SKM-1 treated with dmso at 0.1 percent for 144 hours (cell line): Measurements from ENCODE around the gene SEC24D.

ENCODE experiments used
- DNase-seq: peaks from one replicate; lab custom pipeline; 2025; ENCODE audit not compliant: unreplicated experiment; lab: John Stamatoyannopoulos, UW

SEC24D gene

DNA sequence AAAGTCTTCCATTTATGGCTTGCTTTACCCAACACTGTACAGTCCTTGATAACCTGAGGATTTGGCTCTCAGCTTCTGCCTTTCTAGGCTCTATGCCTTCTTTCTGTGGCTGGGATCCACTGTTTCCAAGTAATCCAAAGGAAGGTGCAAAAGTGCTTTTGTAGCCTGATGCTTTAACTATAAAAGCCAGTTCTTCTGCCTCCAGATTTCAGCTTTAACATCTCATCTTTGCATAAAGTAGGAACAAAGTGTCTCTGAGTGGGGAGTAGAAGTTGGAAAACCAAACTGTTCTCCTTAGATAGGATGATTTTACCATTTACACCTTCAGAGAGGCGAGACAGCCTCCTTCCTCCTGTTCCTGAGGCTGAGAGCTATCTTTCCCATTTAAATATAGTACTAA is 11.1 kb upstream of the SEC24D start:
- DNase-seq = no peak

DNA sequence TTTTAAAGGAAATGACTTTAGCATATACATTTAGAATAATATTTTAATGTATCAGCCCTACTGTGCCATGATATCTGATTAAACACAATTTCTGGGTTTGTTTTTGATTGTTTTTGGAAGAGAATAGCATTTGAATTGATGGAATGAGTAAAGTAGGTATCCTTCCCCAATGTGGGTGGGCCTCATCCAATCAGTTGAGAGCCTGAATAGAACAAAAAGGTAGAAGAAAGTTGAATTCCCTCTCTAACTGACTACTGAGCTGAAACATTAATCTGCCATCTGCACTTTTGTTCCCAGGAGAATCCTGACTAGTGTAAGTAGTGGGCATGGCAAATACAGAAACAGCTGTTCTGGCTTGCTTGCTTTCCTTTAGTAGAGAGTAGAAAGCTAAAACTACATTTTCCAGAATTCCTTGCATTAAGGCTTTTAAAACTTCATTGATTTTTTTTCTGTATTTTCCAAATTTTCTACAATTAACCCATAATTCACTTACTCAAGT is 9.7 kb upstream of the SEC24D start:
- no peak for DNase-seq

DNA sequence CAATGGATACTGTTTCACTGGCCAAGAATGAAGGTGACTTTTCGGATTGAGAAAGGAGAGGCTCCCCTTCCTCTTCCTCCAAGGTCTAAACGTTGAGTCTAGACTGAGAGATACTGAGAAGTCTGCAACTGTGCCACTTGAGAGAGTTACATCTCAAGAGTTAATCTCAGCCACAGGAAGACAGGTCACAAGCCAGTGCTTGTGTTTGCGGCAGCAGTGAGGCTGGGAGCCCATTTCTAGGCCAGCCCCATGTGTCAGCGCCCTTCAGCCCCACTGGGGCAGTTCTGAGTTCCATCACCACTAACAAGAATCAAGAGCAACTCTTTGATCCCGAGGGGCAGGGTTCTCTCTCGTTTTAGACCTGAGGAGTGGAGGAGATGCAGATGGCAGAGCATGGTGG is 7.3 kb upstream of the SEC24D start:
- no peak for DNase-seq

DNA sequence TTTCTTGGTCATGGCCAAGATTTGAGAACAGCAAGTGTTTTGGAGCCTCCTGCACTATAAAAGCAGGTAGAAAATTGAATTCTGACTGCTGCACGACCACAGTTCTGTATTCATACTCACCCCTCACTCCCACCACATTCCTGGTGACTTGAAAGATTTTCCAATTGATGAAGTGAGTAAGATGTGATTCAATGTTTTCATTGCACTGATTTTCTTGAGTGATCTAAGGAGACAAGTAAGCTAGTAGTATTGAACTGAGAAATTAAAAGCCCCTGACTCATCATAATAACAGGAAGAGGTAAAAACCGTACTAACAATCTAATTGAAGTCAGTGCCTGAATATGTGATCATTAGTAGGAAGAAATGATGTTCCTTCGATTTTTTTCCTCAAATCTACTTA is 6.1 kb upstream of the SEC24D start:
- no peak for DNase-seq

DNA sequence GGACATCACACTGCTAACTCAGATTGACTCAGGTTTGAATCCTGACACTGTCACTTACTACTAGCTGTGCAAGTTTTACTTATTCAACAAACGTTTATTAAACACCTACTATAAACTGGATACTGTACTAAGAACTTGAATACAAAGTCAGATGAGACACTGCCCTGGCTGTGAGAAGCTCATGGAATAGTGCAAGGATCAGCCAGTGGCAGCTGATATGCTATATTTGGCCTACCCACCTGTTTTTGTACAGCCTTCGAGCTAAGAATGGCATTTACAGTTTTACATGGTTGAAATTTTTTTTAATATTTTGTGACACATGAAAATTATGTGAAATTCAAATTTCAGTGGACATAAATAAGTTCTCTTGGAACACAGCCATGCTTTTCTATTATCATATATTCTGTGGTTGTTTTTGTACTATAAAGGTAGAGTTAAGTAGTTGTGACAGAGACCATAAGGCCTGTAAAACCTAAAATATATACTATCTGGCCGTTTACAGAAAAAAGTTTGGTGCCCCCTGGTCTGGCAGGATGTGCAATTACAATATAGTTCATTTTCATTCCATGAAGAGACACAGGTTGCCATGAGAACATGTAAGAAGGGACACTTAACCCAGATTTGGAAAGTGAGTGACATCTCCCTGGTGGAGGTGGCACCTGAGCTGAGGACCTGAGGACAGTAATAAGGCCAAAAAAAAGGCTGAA is 3.4 kb upstream of the SEC24D start:
- DNase-seq = no peak

DNA sequence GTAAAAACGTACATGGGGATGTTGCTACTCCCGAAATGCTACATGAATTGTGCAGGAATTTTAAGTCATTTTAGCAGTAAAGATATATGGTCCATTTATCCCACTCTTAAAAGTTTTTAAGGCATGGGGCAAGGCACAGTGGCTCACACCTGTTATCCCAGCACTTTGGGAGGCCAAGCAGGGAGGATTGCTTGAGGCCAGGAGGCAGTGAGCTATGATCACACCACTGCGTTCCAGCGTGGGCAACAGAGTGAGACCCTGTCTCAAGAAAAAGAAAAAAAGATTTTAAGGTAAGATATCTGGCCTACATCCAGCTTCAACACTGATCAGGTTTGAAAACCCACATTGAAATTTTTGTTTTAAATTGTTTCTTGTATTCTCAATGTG is 1.2 kb upstream of the SEC24D start:
- no peak for DNase-seq

DNA sequence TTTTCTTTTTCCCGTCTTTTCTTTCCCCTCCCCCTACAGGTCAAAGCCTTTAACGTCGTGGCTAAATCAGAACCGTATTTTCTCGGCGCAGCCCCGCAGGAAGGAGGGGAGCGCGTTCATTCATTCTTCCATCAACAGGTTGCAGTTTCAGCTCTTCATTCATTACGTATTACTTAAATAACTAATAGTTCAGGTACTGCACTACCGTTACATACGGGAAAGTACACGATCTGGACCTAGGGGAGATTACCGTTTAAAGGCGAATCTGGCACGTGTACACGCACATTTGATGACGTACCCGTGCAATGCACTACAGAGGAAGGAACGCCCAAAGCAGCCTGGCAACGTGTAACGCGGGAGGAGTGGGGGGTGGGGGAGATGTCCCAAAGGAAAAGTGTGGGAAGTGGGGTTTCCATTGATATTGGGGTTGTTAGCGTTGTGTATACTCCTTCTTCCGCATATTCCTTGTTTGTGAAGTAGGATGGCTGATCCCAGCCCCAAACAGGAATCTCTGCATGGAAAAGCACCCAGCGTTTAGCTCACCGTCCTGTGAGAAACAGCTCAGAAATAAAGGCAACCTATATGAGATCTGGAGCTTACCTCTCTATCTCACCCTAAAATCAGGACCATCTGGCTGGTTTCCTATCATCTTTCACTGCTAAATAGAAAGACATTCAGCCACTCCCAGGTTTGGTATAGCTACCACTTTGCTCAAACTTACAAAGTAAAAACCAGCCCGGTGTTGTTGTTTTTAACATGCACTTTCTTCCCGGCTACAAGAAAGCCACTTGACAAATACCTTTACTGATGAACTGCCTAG is 585 bp upstream of the SEC24D start:
- peak; percentile 47 for DNase-seq

DNA sequence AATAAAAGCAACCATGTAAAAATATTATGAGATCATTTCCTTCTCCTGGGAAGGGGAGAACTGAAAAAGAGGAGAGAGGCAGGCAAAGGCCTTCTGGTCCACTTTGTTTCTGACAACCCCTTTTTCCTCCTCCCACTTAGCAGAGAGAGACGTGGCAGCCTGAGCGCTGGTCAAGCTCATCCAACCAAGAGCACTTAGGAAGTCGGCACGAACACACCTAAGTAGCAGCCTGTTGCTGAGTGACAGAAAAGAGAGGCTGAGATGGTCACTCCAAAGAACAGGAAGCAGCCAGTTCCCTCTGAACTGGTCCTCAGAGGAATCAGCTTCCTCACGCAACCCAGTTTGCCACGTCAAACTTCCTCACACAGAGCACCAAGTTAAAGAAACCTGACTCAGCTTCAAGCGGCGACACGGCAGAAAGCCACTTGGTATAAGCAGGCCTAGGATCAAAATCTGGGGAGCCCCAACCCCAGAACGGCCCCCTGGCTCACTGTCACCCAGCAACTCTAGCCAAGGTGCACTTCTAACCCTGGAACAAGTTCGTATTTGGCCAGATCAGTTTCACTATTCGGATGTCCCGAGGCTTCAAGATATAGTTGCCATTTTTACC is 861 bp downstream of the SEC24D start:
- DNase-seq = peak; percentile 84

DNA sequence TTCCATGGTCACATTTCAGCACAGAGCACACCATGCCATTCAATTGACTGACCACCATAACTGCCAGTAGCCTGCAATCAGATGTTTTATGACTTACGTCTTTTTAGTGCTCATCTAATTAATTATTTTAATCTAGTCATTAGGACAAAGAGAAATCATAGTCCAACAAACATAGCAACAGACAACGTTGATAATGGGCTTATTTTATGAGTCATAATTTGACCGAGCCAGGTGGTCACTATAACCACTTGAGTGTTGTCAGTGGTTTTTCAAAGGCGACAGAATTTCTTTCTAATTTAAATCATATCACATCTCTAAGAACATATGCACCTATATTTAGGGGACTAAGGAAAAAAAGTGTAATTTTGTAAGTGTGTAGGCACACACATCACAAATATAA is 1.9 kb downstream of the SEC24D start:
- DNase-seq = no peak

DNA sequence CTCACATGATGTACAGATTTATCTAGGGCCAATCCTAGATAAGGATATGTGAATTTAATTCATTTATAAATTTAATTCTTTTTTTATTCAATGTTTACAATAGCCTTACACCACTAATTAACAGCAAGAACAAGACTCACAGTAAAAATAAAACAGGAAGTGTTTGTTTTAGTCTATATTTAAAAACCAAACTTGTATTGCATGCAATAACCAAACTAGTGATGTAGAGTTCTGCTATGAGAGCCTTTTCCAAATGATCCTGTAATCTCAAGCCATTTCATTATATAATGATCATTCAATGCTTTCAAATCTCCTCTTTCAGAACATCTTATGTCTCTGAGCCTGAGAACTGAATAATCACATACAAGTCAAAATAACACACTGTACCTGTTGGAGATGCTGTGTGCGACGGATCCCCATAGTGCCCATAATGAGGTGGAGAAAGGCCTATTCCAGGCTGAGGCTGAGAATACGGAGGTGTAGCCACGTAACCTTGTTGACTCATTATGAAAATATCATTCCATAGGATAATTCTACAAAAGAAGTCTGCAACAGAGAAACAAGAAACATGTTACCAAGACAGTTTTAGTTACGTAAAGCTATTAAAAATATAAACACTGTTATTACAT is 2.6 kb downstream of the SEC24D start:
- DNase-seq = no peak

DNA sequence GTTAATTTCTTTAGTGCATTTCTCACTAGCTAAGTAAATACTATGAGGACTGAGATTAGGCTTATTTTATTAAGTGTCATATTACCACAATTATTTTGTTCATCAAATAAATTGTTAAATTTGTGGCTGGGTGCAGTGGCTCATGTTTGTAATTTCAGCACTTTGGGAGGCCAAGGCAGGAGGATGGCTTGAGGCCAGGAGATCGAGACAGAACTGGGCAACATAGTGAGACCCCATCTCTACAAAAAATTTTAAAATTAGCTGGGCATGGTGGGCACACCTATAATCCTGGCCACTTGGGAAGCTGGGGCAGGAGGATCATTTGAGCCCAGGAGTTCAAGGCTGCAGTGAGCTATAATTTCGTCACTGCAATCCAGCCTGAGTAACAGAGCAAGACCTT is 6.8 kb downstream of the SEC24D start:
- DNase-seq = no peak

DNA sequence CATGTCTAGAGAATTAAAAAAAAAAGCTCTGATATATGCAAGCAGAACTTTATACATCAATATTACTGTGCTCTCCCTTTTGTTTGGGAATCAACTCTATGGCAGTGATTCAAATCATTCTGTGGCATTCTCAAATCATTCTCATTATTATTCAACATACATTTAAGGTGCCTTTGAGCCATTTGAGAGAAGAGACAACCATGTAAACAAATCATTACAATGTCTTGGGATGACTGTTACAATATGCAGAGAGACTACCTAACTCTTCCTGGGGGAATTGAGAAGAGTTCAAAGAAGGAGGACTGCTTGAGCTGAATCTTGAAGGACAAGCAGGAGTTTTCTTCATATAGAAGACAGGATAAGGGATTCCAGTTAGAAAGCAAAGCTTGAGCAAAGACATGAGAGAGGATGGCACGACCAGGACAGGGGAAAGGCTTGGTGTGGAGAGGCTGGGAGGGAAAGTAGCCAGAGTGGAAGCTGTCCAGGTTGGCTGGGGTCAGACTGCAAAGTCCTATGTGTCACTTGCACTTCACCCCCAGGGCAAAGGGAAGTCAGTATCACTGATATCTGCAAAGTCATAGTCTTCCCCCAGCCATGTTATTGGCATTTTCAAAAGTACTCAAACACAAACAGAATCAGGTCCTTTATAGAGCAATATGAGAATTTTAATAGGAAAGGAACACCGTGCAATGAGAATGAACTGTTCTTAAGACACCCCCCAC is 9.0 kb downstream of the SEC24D start:
- no peak for DNase-seq

DNA sequence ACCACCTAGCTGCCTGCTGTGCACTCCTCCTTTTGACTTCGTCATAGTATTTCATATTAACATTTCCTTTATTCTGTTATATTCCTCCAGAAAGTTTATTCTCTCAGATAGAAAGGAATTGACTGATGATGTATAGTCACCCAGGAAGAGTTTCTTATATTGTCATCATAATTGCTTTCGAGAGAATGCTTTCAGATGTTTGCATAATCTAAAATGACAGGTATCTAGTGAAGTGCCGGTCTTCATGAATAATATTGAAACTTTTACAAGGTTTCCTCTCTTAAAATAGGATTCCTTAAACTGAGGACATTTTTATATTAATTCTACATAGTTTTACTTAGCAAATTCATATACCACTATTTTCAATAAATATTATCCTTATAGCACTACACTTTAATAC is 10.1 kb downstream of the SEC24D start:
- DNase-seq = no peak

DNA sequence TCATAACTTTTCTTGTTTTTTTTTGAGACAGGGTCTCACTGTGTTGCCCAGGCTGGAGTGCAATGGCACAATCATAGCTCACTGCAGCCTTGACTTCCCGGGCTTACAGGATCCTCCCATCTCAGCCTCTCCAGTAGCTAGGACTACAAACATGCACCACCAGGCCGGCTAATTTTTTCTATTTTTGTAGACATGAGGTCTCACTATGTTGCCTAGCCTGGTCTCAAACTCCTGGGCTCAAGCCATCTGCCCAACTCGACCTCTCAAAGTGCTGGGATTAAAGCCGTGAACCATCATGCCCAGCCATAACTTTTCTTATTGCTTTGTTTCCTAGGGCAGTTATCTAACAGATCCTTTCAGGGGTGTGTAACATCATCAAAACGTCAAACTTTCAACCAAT is 11.8 kb downstream of the SEC24D start:
- no peak for DNase-seq

DNA sequence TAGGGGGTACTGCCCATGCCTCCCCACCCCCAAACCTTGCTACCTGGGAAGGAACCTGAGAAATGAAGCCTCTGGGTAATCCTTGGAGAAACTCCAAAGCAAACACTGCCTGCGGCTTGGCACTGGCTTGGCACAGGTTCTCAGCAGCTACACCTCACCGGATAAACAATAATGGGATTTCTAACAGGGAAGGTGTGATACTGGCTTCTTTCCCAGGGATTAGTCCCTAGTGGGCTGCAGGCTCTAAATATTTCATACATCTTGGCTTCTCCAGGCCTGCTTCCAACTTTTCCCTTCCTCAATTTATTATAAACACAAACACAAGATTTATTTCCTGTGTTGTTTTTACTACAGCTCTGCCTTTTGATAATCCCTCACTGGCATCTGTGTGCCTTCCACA is 12.5 kb downstream of the SEC24D start:
- DNase-seq = no peak

DNA sequence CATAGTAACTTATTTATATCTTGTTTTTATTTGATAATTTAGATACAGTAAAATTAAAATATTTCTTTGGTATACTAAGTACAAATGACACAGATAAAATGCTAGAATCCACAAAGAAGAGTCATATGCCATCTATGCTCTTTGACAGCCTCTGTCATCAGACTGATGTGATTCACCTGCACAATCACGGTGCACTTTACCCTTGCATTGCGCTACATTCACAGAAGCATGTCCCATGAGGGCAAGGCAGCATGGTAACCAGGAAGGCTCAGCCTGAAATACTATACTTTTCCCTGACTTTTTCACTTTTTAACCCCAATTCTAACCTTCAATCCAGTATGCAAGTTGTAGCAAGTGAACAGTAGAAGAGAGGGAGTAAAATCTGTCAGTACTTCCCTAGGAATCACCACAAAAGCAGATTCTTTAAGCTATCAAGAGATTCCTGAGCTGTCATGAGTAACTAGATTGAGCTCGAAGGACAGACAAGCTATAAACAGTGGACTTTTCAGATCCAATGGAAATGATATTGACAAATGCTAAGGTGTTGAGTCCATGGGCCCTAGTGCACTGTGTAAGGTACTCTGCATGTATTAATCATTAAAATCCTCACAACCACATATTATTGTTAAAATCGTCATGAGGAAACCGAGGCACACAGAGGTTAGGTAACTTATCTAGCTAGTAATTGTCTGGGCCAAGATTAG is 14.2 kb downstream of the SEC24D start:
- DNase-seq = no peak

DNA sequence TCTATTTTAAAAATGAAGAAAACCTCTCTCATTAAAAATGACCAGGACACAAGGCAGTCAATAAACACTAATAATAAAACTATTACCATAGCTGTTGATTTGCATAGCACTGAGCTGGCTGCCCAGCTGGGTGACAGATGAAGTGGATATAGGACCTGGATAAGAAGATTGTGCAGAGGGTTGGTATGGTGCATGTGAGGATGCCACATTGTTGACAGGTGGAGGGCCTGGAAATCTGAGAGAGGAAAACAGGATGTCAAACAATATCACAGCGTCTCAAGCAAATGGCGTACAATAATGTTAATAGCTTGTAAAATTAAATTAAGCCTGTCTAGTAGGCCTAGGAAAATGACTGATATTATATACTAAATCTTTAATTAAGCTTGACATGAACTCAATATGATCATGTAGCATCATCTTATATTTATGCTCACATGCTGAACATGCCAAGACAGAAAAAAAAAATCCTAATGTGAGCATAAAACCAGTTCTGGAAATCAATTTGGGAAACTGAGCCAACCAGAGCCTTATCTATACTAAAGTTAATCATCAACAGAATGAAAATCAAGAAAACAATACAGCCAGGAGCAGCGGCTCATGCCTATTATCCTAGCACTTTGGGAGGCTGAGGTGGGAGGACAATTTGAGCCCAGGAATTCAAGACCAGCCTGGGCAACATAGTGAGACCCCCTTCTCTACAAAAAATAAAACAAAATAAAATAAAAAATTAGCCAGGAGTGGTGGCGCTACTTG is 18.6 kb downstream of the SEC24D start:
- DNase-seq = no peak

DNA sequence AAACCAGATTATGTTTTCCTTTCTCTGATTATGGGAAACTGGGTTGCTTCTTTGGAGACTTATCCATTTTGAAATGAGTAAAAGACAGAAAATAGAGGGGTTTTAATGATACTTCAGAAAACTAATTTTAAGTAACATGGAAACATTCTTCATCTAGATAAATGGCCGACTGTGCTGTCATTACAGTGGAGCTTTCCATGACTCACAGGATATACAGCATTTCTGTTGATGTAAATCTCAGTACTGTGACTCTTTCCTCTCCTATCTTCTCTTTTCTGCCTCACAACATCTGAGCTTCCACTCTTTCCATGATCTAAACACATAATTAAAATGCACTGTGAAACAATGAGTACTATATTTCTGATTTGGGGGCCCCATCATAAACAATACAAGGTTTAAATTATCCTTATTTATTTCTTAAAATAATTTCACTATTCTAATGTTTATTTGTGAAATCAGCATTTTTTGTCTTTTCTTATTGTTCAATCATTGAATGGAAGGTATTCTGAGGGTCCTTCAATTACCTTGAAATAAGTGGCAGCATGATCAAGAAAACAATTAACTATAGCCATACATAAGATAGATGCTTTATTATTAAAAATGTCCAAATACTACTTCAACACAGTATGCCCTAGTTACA is 19.3 kb downstream of the SEC24D start:
- DNase-seq = no peak

DNA sequence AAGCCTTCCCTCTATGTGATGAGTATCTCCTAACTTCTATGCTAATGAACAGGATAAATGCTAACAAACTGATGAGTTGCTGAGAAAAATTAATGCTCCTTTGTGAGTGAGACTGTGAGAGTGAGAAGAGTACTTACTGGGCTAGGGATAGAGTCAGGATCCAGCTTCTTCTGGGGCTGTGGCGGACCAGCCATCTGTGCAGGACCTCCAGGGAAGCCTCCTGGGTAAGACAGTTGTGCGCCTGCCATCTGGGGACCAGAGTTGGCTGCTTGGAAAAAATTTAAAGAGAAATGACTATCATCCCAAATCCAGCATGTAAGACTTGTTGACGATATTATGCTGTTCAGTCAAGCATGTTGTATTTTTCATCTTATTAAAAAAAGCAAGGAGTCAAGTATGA is 21.0 kb downstream of the SEC24D start:
- DNase-seq = no peak
